Panc1 (cell line): ENCODE results near the gene LAMB2. TPM values are rescaled to one million over a fixed set of nuclear protein-coding genes. Genes with fewer than 3 reads are reported as not detected.
A peak's percentile ranks its signal among the peaks of the same experiment; 100 is the strongest.

Experiments
- ATAC-seq: fragments of 200-7000 bp; cut with Tn5 transposase; 2 replicates; pipeline ENCODE4 v1.9.1; 2020; ENCODE audit warnings: mild to moderate bottlenecking, moderate library complexity
- BruUV-seq: library from RNA; stranded (reverse); fragments of 400-500 nt; replicated peaks from 2 replicates; lab custom pipeline; 2021; lab: Mats Ljungman, UMichigan
- CTCF ChIA-PET: fragments of 300-600 bp; sonication (Branson Sonifier 250); formaldehyde crosslinking; loops from one replicate; lab custom pipeline; 2022; ENCODE audit warnings: antibody characterized with exemption; lab: Charles Lee
- POLR2A ChIA-PET: fragments of 300-600 bp; sonication (Branson Sonifier 250); formaldehyde crosslinking; loops from one replicate; lab custom pipeline; 2022; ENCODE audit warnings: antibody characterized with exemption; lab: Charles Lee
- DNase-seq: peaks from one replicate; pipeline ENCODE4 v3.0.0-alpha.2; 2010; ENCODE audit warnings: low read depth, low spot score
- H3K27ac ChIP-seq: 2 replicates; pipeline ENCODE4 v1.5.1; 2011; ENCODE audit warnings: mild to moderate bottlenecking, low read length, inconsistent platforms
- H3K27me3 ChIP-seq: fragments of 200-500 bp; sonication (Bioruptor generic); 2 replicates; pipeline ENCODE4 v1.6.0; 2014; ENCODE audit warnings: low read length, inconsistent platforms; ENCODE audit not compliant: control insufficient read depth, insufficient read depth
- H3K36me3 ChIP-seq: fragments of 200-500 bp; sonication (Bioruptor generic); 2 replicates; pipeline ENCODE4 v1.5.1; 2014; ENCODE audit warnings: inconsistent platforms, mild to moderate bottlenecking, low read length, moderate library complexity; ENCODE audit not compliant: control insufficient read depth, insufficient read depth
- H3K4me1 ChIP-seq: 2 replicates; pipeline ENCODE4 v1.5.1; 2011; ENCODE audit warnings: inconsistent platforms, mild to moderate bottlenecking, low read length, moderate library complexity; ENCODE audit not compliant: control insufficient read depth, insufficient read depth
- H3K4me3 ChIP-seq, 2 experiments: 2 replicates each; pipeline ENCODE4 v1.5.1; 2011 to 2012; ENCODE audit warnings: low read depth in 2 of 2, low read length in 2 of 2, mild to moderate bottlenecking in 2 of 2, inconsistent platforms in 1 of 2, moderate library complexity in 1 of 2
- H3K9me3 ChIP-seq: fragments of 200-500 bp; sonication (Bioruptor generic); 2 replicates; pipeline ENCODE4 v1.5.1; 2014; ENCODE audit warnings: low read depth, mild to moderate bottlenecking, inconsistent platforms, low read length, moderate library complexity; ENCODE audit not compliant: control insufficient read depth, insufficient read depth
- POLR2AphosphoS5 ChIP-seq: IDR thresholded peaks from 2 replicates; pipeline ENCODE4 v1.6.1; 2012; ENCODE audit warnings: mild to moderate bottlenecking, low read depth, low read length, moderate library complexity
- REST ChIP-seq, 2 experiments: IDR thresholded peaks; 2 replicates each; pipeline ENCODE4 v1.6.1; 2011 to 2012; ENCODE audit warnings: low read depth in 2 of 2, control low read depth in 1 of 2, low read length in 1 of 2, mild to moderate bottlenecking in 1 of 2, moderate library complexity in 1 of 2; ENCODE audit not compliant: insufficient read depth in 1 of 2
- SIN3A ChIP-seq: IDR thresholded peaks from 2 replicates; pipeline ENCODE4 v1.6.1; 2012; ENCODE audit warnings: low read depth, mild to moderate bottlenecking, low read length, moderate library complexity, borderline replicate concordance; ENCODE audit not compliant: insufficient read depth
- TCF7L2 ChIP-seq: IDR thresholded peaks from 2 replicates; pipeline ENCODE4 v1.6.1; 2011; ENCODE audit warnings: mild to moderate bottlenecking, low read depth, low read length, inconsistent platforms
- in situ Hi-C: cut with HindIII; loops from 2 replicates; pipeline ENCODE4 v1.10.0; 2016; ENCODE audit warnings: low sequenced_read_pairs, low pct_unique_long_range_greater_than_20kb
- intact Hi-C: fragments of 100-400 bp; cut with micrococcal nuclease; formaldehyde crosslinking; loops from one replicate; pipeline ENCODE4 v1.10.0; 2022; ENCODE audit not compliant: unreplicated experiment
- total RNA-seq: library from RNA; stranded (reverse); gene quantifications from one replicate; pipeline ENCODE4 v1.2.1, GENCODE V29; 2021; ENCODE audit not compliant: unreplicated experiment
- TF ChIP-seq, protein P1 (sequence below): fragments of 450-650 bp; IDR thresholded peaks from 2 replicates; pipeline ENCODE4 v1.5.1; 2017; ENCODE audit warnings: mild to moderate bottlenecking

Gene LAMB2
- total RNA-seq, 1 experiment from 2014 or later: 189 TPM

DNA sequence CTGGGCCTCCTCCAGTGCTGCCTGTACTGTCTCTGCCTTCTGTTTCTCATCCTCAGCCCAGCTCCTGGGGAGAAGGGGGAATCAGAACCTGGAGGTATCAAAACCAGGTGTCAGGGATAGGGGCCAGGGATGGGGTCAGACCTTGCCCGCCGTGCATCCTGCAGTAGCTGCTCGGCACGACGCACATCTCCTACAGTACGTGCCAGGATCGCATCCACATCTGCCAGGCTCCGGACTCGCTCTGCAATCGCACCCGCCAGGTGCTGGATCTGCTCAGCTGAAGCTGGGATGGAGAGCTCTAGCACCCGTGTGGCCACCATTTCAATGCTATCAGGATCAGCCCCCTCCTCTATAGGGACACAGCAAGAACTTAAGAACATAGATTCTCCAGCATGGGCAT lies 10.8 kb downstream of the LAMB2 start:
- TF ChIP-seq, protein P1, sequence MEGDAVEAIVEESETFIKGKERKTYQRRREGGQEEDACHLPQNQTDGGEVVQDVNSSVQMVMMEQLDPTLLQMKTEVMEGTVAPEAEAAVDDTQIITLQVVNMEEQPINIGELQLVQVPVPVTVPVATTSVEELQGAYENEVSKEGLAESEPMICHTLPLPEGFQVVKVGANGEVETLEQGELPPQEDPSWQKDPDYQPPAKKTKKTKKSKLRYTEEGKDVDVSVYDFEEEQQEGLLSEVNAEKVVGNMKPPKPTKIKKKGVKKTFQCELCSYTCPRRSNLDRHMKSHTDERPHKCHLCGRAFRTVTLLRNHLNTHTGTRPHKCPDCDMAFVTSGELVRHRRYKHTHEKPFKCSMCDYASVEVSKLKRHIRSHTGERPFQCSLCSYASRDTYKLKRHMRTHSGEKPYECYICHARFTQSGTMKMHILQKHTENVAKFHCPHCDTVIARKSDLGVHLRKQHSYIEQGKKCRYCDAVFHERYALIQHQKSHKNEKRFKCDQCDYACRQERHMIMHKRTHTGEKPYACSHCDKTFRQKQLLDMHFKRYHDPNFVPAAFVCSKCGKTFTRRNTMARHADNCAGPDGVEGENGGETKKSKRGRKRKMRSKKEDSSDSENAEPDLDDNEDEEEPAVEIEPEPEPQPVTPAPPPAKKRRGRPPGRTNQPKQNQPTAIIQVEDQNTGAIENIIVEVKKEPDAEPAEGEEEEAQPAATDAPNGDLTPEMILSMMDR: no peak
- no peak for TF ChIP-seq REST (IDR thresholded peaks at IDR 0.05; ENCODE audit: insufficient read depth in 1 of 2, low read depth in 2 of 2, low read length in 1 of 2)
- ChIA-PET CTCF (no interaction called here), POLR2A (no interaction called here)
- H3K27ac ChIP-seq: no peak overlapping the region
- H3K36me3 ChIP-seq: no peaks in the 10 kb centered on the region; the same call in 1 of the 2 replicates
- intact Hi-C loops: no loop called here
- H3K9me3 ChIP-seq: no peaks in the 10 kb centered on the region
- no peaks in the 10 kb centered on the region for H3K27me3 ChIP-seq
- H3K4me1 ChIP-seq: peaks cover 8% of the 10 kb centered on the region
- ATAC-seq: no peak
- H3K4me3 ChIP-seq: no peak overlapping the region
- in situ Hi-C loops: no loop called here
- no peak for DNase-seq
- BruUV-seq: TSS peak; percentile 50

- in situ Hi-C loops (no loop called here), intact Hi-C loops (no loop called here)
- DNase-seq (no peak), ATAC-seq (no peak; the same call in 1 of the 2 replicates)
- no TSS peak for BruUV-seq
- H3K27ac ChIP-seq: peak overlapping the region; percentile 92
- no peaks in the 10 kb centered on the region for H3K27me3 ChIP-seq
- ChIA-PET POLR2A (interaction anchor here (0.7 to 0.8 kb wide), 3 partner anchors 12 to 236 kb away, joined by 3 to 8 read pairs (median 4); partner anchors contain the start of gene WDR6), CTCF (interaction anchor here (0.5 to 0.7 kb wide), 3 partner anchors 19 to 1851 kb away, joined by 3 to 5 read pairs (median 3); no protein-coding TSS in a partner anchor)
- no peak for TF ChIP-seq SIN3A
- TF ChIP-seq POLR2AphosphoS5: no peak
- TF ChIP-seq REST (IDR thresholded peaks at IDR 0.05; ENCODE audit: insufficient read depth in 1 of 2, low read depth in 2 of 2, low read length in 1 of 2): no peak
- TF ChIP-seq, protein P1: no peak
- TF ChIP-seq TCF7L2: no peak
- H3K9me3 ChIP-seq: no peaks in the 10 kb centered on the region
- peak overlapping the region in 1 of 2 experiments; percentile 83; a peak in 2 of 4 replicates for H3K4me3 ChIP-seq
- no peaks in the 10 kb centered on the region; the same call in 1 of the 2 replicates for H3K36me3 ChIP-seq
- peaks cover 8% of the 10 kb centered on the region for H3K4me1 ChIP-seq
Observed at GRCh38 chr3:49121132-49121736, 11.6 kb downstream of the LAMB2 start.
